ENCODE results near the gene DPM3.
"Not testable (repeated sequence)": the region's sequence is repeated elsewhere in the genome, so short reads cannot be mapped to it uniquely, and the experiment has no call there.

DPM3 gene

GRCh38 chr1:155126556-155127104 lies 13.7 kb downstream of the DPM3 start:
- H3K36me3 ChIP-seq (ENCODE audit: control insufficient read depth in 5 of 5, insufficient read depth in 5 of 5, low read length in 5 of 5): peaks cover 0 to 6% (median 6%) of the 10 kb centered on the region in 5 donors
- H3K4me1 ChIP-seq (ENCODE audit: control insufficient read depth in 5 of 5, insufficient read depth in 5 of 5, low read length in 5 of 5): peaks cover 6 to 74% (median 50%) of the 10 kb centered on the region in 5 donors
- H3K9me3 ChIP-seq (ENCODE audit: control insufficient read depth in 5 of 5, low read length in 5 of 5): no peaks in the 10 kb centered on the region
- peak overlapping the region; percentile 46 for H3K27ac ChIP-seq (ENCODE audit: low read depth, low read length)
- peaks cover 0 to 9% (median 2%) of the 10 kb centered on the region in 5 donors for H3K27me3 ChIP-seq (ENCODE audit: control insufficient read depth in 5 of 5, insufficient read depth in 4 of 5, low read length in 5 of 5)
- H3K9ac ChIP-seq (ENCODE audit: low read length in 5 of 5): peak overlapping the region in 2 of 5 donors; percentile 17 to 70
- H3K4me3 ChIP-seq (ENCODE audit: low read depth in 1 of 5, low read length in 5 of 5): peak overlapping the region; percentile 59 to 89 (median 82)

GRCh38 chr1:155125946-155126555 lies 14.3 kb downstream of the DPM3 start:
- Histone ChIP-seq H3K9me3 (ENCODE audit: control insufficient read depth in 5 of 5, low read length in 5 of 5) (no peaks in the 10 kb centered on the region), H3K27ac (ENCODE audit: low read depth, low read length) (peak overlapping the region; percentile 46), H3K4me3 (ENCODE audit: low read depth in 1 of 5, low read length in 5 of 5) (peak overlapping the region in 4 of 5 donors; percentile 66 to 89 (median 84)), H3K27me3 (ENCODE audit: control insufficient read depth in 5 of 5, insufficient read depth in 4 of 5, low read length in 5 of 5) (peaks cover 0 to 9% (median 2%) of the 10 kb centered on the region in 5 donors), H3K36me3 (ENCODE audit: control insufficient read depth in 5 of 5, insufficient read depth in 5 of 5, low read length in 5 of 5) (peaks cover 0 to under 1% (median 0%) of the 10 kb centered on the region in 5 donors), H3K9ac (ENCODE audit: low read length in 5 of 5) (peak overlapping the region in 1 of 5 donors; percentile 43), H3K4me1 (ENCODE audit: control insufficient read depth in 5 of 5, insufficient read depth in 5 of 5, low read length in 5 of 5) (peaks cover 5 to 69% (median 47%) of the 10 kb centered on the region in 5 donors)

- H3K9me3 ChIP-seq (ENCODE audit: control insufficient read depth in 5 of 5, low read length in 5 of 5): no peaks in the 10 kb centered on the region
- no peak overlapping the region for H3K4me3 ChIP-seq (ENCODE audit: low read depth in 1 of 5, low read length in 5 of 5)
- H3K27ac ChIP-seq (ENCODE audit: low read depth, low read length): peak overlapping the region; percentile 24
- H3K4me1 ChIP-seq (ENCODE audit: control insufficient read depth in 5 of 5, insufficient read depth in 5 of 5, low read length in 5 of 5): peaks cover 5 to 63% (median 47%) of the 10 kb centered on the region in 5 donors
- H3K27me3 ChIP-seq (ENCODE audit: control insufficient read depth in 5 of 5, insufficient read depth in 4 of 5, low read length in 5 of 5): peaks cover 0 to 9% (median 2%) of the 10 kb centered on the region in 5 donors
- H3K36me3 ChIP-seq (ENCODE audit: control insufficient read depth in 5 of 5, insufficient read depth in 5 of 5, low read length in 5 of 5): no peaks in the 10 kb centered on the region
- H3K9ac ChIP-seq (ENCODE audit: low read length in 5 of 5): no peak overlapping the region
Observed at GRCh38 chr1:155125511-155125945, 14.8 kb downstream of the DPM3 start.

- Histone ChIP-seq H3K9ac (ENCODE audit: low read length in 5 of 5) (no peak overlapping the region), H3K4me1 (ENCODE audit: control insufficient read depth in 5 of 5, insufficient read depth in 5 of 5, low read length in 5 of 5) (peaks cover 5 to 57% (median 40%) of the 10 kb centered on the region in 5 donors), H3K9me3 (ENCODE audit: control insufficient read depth in 5 of 5, low read length in 5 of 5) (no peaks in the 10 kb centered on the region), H3K36me3 (ENCODE audit: control insufficient read depth in 5 of 5, insufficient read depth in 5 of 5, low read length in 5 of 5) (no peaks in the 10 kb centered on the region), H3K27ac (ENCODE audit: low read depth, low read length) (no peak overlapping the region), H3K4me3 (ENCODE audit: low read depth in 1 of 5, low read length in 5 of 5) (no peak overlapping the region), H3K27me3 (ENCODE audit: control insufficient read depth in 5 of 5, insufficient read depth in 4 of 5, low read length in 5 of 5) (peaks cover 0 to 9% (median 2%) of the 10 kb centered on the region in 5 donors)
Observed at GRCh38 chr1:155124503-155125463, 15.5 kb downstream of the DPM3 start.

GRCh38 chr1:155123801-155124200 lies 16.5 kb downstream of the DPM3 start:
- Histone ChIP-seq H3K4me3 (ENCODE audit: low read depth in 1 of 5, low read length in 5 of 5) (no peak overlapping the region), H3K36me3 (ENCODE audit: control insufficient read depth in 5 of 5, insufficient read depth in 5 of 5, low read length in 5 of 5) (no peaks in the 10 kb centered on the region), H3K9me3 (ENCODE audit: control insufficient read depth in 5 of 5, low read length in 5 of 5) (no peaks in the 10 kb centered on the region), H3K27ac (ENCODE audit: low read depth, low read length) (no peak overlapping the region), H3K4me1 (ENCODE audit: control insufficient read depth in 5 of 5, insufficient read depth in 5 of 5, low read length in 5 of 5) (peaks cover 2 to 47% (median 30%) of the 10 kb centered on the region in 5 donors), H3K27me3 (ENCODE audit: control insufficient read depth in 5 of 5, insufficient read depth in 4 of 5, low read length in 5 of 5) (peaks cover 0 to 3% (median 2%) of the 10 kb centered on the region in 5 donors), H3K9ac (ENCODE audit: low read length in 5 of 5) (no peak overlapping the region)

- no peak overlapping the region for H3K9ac ChIP-seq (ENCODE audit: low read length in 5 of 5)
- H3K4me3 ChIP-seq (ENCODE audit: low read depth in 1 of 5, low read length in 5 of 5): no peak overlapping the region
- H3K27ac ChIP-seq (ENCODE audit: low read depth, low read length): no peak overlapping the region
- H3K9me3 ChIP-seq (ENCODE audit: control insufficient read depth in 5 of 5, low read length in 5 of 5): no peaks in the 10 kb centered on the region
- no peaks in the 10 kb centered on the region for H3K27me3 ChIP-seq (ENCODE audit: control insufficient read depth in 5 of 5, insufficient read depth in 4 of 5, low read length in 5 of 5)
- no peaks in the 10 kb centered on the region for H3K36me3 ChIP-seq (ENCODE audit: control insufficient read depth in 5 of 5, insufficient read depth in 5 of 5, low read length in 5 of 5)
- H3K4me1 ChIP-seq (ENCODE audit: control insufficient read depth in 5 of 5, insufficient read depth in 5 of 5, low read length in 5 of 5): peaks cover 2 to 35% (median 17%) of the 10 kb centered on the region in 5 donors
Observed at GRCh38 chr1:155122308-155122707, 18.0 kb downstream of the DPM3 start.

GRCh38 chr1:155121249-155121648 lies 19.1 kb downstream of the DPM3 start:
- Histone ChIP-seq H3K27me3 (ENCODE audit: control insufficient read depth in 5 of 5, insufficient read depth in 4 of 5, low read length in 5 of 5) (peaks cover 0 to 7% (median 3%) of the 10 kb centered on the region in 5 donors), H3K36me3 (ENCODE audit: control insufficient read depth in 5 of 5, insufficient read depth in 5 of 5, low read length in 5 of 5) (no peaks in the 10 kb centered on the region), H3K27ac (ENCODE audit: low read depth, low read length) (no peak overlapping the region), H3K4me1 (ENCODE audit: control insufficient read depth in 5 of 5, insufficient read depth in 5 of 5, low read length in 5 of 5) (peaks cover 0 to 24% (median 7%) of the 10 kb centered on the region in 5 donors), H3K4me3 (ENCODE audit: low read depth in 1 of 5, low read length in 5 of 5) (no peak overlapping the region), H3K9me3 (ENCODE audit: control insufficient read depth in 5 of 5, low read length in 5 of 5) (no peaks in the 10 kb centered on the region), H3K9ac (ENCODE audit: low read length in 5 of 5) (no peak overlapping the region)

- peaks cover 0 to 7% (median 3%) of the 10 kb centered on the region in 5 donors for H3K27me3 ChIP-seq (ENCODE audit: control insufficient read depth in 5 of 5, insufficient read depth in 4 of 5, low read length in 5 of 5)
- no peak overlapping the region for H3K4me3 ChIP-seq (ENCODE audit: low read depth in 1 of 5, low read length in 5 of 5)
- H3K9ac ChIP-seq (ENCODE audit: low read length in 5 of 5): no peak overlapping the region
- no peaks in the 10 kb centered on the region for H3K36me3 ChIP-seq (ENCODE audit: control insufficient read depth in 5 of 5, insufficient read depth in 5 of 5, low read length in 5 of 5)
- no peaks in the 10 kb centered on the region for H3K9me3 ChIP-seq (ENCODE audit: control insufficient read depth in 5 of 5, low read length in 5 of 5)
- H3K4me1 ChIP-seq (ENCODE audit: control insufficient read depth in 5 of 5, insufficient read depth in 5 of 5, low read length in 5 of 5): peaks cover 0 to 14% (median 0%) of the 10 kb centered on the region in 5 donors
- no peak overlapping the region for H3K27ac ChIP-seq (ENCODE audit: low read depth, low read length)
Observed at GRCh38 chr1:155120253-155120652, 20.1 kb downstream of the DPM3 start.

GRCh38 chr1:155118090-155118489 lies 22.2 kb downstream of the DPM3 start:
- not testable (repeated sequence) for H3K9me3 ChIP-seq (ENCODE audit: control insufficient read depth in 5 of 5, low read length in 5 of 5); H3K27ac ChIP-seq (ENCODE audit: low read depth, low read length); H3K27me3 ChIP-seq (ENCODE audit: control insufficient read depth in 5 of 5, insufficient read depth in 4 of 5, low read length in 5 of 5); H3K9ac ChIP-seq (ENCODE audit: low read length in 5 of 5); H3K36me3 ChIP-seq (ENCODE audit: control insufficient read depth in 5 of 5, insufficient read depth in 5 of 5, low read length in 5 of 5); H3K4me1 ChIP-seq (ENCODE audit: control insufficient read depth in 5 of 5, insufficient read depth in 5 of 5, low read length in 5 of 5); H3K4me3 ChIP-seq (ENCODE audit: low read depth in 1 of 5, low read length in 5 of 5)
